ENCODE data around the gene GALNT2. TPM values are rescaled to one million over a fixed set of nuclear protein-coding genes. Genes with fewer than 3 reads are reported as not detected.

The GALNT2 gene
- total RNA-seq, 1 donor from 2014 or later = 66.3 TPM

- DNase-seq (ENCODE audit: extremely low spot score, unreplicated experiment) = no peak
- Mint-ChIP-seq H3K4me3 (no peak overlapping the region), H3K27ac (no peak overlapping the region), H3K9me3 (no peaks in the 10 kb centered on the region), H3K36me3 (no peaks in the 10 kb centered on the region), H3K4me1 (ENCODE audit: unreplicated experiment) (peaks cover 8% of the 10 kb centered on the region), H3K27me3 (no peaks in the 10 kb centered on the region)
- no peak for TF ChIP-seq CTCF (conservative IDR thresholded peaks at IDR 0.05)
These were observed 260.9 kb downstream of the GALNT2 start for GRCh38 chr1:230327892-230328284.

GRCh38 chr1:230328342-230329015, 261.4 kb downstream of the GALNT2 start:
- Mint-ChIP-seq H3K27me3 (no peaks in the 10 kb centered on the region), H3K36me3 (no peaks in the 10 kb centered on the region), H3K4me1 (ENCODE audit: unreplicated experiment) (peaks cover 8% of the 10 kb centered on the region), H3K27ac (no peak overlapping the region), H3K4me3 (no peak overlapping the region), H3K9me3 (no peaks in the 10 kb centered on the region)
- no peak for DNase-seq (ENCODE audit: extremely low spot score, unreplicated experiment)
- no peak for TF ChIP-seq CTCF (conservative IDR thresholded peaks at IDR 0.05)

GRCh38 chr1:230330157-230330556, 263.1 kb downstream of the GALNT2 start:
- no peak for DNase-seq (ENCODE audit: extremely low spot score, unreplicated experiment)
- H3K4me1 Mint-ChIP-seq (ENCODE audit: unreplicated experiment) = peaks cover 8% of the 10 kb centered on the region
- H3K36me3 Mint-ChIP-seq = no peaks in the 10 kb centered on the region
- no peak overlapping the region for H3K27ac Mint-ChIP-seq
- no peaks in the 10 kb centered on the region for H3K9me3 Mint-ChIP-seq
- no peaks in the 10 kb centered on the region for H3K27me3 Mint-ChIP-seq
- TF ChIP-seq CTCF (conservative IDR thresholded peaks at IDR 0.05) = no peak
- H3K4me3 Mint-ChIP-seq = no peak overlapping the region

Measured in type B pancreatic cell (in vitro differentiated cells).